CD4-positive, alpha-beta T cell treated with Interleukin-17A for 4 hours (primary cell): ENCODE results near the gene AATF.

ENCODE experiments used
- DNase-seq: peaks from one replicate; pipeline ENCODE4 v3.0.0-alpha.2; 2020; ENCODE audit warnings: mixed read lengths

Gene AATF

DNA sequence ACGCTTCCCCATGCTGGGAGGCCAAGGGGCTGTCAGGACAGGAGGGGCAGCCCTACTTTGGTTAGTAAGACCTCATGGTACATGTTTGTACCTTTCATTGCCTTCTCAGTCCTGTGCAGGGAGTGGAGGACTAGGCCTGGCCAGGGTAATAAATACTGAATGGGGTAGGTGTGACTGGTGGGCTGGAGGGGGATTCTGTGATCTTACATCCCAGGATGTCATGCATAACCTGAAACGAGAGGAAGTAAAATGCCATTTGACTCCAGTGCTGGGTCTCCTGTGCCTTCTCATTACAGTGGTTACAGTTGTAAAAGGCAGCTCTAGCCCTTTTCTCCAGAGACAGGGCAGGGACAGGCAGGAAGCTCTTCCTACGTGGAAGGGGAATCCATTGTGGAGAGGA is 138.2 kb downstream of the AATF start:
- no peak for DNase-seq

DNA sequence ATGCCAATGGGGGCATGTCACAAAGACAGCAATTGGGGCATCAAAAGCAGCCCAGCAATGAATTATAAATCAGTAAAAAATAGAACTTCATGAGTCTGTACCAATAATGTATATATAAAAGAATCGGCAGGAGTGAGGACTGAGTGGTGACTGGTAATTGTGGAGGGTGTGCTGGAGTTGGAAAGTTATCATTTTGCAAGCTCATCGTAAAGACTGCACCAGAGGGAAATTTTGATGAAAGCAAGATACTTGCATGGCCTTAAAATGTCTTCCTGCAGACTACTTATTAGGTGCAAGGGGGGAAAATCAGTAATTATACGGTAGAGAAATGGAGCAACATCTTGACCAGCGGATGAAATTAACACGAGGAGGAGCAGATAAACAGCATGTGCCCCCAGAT is 138.9 kb downstream of the AATF start:
- DNase-seq = no peak

- DNase-seq = no peak
Measured at GRCh38 chr17:37088459-37088858, 139.7 kb downstream of the AATF start.

GRCh38 chr17:37088913-37089312 is 140.2 kb downstream of the AATF start:
- DNase-seq = no peak

GRCh38 chr17:37089956-37090355 is 141.2 kb downstream of the AATF start:
- DNase-seq = peak; percentile 54

DNA sequence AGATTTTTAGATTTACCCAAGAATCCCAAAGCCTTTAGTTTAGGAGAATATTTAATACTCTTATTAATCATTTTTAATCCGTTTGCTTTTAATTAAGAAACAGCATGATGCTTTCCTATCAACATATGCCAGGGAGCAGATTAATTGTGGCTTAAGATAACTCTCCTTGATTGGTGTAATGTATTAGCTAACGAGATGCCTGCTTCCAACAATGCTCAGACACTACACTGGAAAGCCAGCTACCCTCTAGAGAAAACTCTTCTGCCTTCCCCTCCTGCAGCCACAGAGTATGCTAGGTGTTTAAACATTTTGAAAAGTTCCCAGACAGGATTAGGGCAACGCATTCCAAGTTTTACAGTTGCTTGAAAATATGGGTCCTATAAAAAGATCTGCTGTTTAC is 142.2 kb downstream of the AATF start:
- DNase-seq = no peak

DNA sequence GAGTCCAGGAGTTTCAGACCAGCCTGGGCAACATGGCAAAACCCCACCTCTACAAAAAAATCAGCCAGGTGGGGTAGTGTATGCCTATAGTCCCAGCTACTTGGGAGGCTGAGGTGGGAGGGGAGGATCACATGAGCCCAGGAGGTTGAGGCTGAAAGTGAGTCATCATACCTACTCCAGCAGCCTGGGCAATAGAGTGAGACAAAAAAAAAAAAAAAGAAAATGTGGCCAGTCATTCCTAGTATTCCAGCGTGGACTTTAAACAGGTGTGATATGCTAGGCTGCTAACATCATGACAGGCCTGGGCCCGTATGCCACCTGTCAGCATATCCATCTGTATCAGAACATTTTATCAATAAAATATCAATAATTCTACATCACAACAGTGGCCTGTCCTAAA is 143.3 kb downstream of the AATF start:
- DNase-seq = no peak

DNA sequence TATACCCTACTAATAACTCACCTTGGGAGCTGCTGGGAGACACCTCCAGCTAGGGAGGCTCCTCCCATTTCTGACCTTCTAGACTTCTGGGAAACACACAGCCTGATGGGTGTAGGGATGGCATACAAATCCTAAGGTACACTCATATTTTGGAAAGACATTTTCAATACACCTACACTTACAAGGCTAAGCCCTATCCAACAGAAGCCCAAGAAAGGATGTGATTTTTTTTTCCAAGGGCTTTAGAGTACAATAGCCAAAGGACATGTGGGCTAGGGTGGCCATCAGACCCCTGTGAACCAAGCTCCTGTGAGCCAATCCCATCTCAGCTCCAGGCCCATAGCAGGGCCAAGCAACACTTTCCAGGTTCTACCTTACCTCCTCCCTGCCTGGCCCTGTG is 143.9 kb downstream of the AATF start:
- DNase-seq = no peak

GRCh38 chr17:37094391-37094790 is 145.6 kb downstream of the AATF start:
- no peak for DNase-seq

GRCh38 chr17:37096071-37096470 is 147.3 kb downstream of the AATF start:
- no peak for DNase-seq

GRCh38 chr17:37097154-37097553 is 148.4 kb downstream of the AATF start:
- no peak for DNase-seq

DNA sequence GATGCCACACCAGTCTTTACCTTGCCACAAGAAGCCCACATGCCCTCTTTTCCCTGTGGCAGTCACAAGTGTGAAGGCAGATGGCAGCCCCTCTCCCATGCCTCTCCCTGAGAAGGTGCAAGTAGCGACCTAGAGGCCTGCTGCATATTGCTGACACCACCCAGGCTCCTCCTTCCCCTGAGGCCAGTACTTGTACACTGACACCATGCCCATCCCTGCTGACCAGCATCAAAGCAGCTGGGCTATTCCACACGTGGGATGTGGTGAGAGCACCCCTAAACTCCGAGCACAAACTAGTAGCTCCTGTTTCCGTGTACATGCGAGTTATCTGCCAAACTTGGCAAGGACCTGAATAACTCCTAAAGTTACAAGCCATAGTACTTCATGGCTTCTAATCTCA is 149.4 kb downstream of the AATF start:
- DNase-seq = no peak

GRCh38 chr17:37098910-37099664 is 150.3 kb downstream of the AATF start:
- no peak for DNase-seq

- DNase-seq = no peak
Measured at GRCh38 chr17:37100231-37100630, 151.5 kb downstream of the AATF start.

DNA sequence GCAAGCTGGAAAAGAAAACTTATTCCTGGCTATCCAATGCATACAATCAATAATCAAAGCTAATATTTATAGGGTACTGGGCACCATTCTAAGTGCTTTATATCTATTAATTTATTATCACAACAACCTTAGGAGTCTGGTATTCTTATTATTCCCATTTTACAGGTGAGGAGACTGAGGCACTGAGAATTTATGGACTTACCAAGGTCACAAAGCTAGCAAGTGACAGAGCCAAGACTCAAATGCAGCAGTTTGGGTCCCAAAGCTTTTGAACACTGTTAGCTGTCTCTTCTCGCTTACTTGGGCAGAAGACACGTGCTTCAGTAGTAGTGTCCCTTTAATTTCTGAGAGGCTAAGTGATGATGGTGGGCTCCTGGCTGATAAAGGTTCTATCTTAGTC is 152.6 kb downstream of the AATF start:
- no peak for DNase-seq

DNA sequence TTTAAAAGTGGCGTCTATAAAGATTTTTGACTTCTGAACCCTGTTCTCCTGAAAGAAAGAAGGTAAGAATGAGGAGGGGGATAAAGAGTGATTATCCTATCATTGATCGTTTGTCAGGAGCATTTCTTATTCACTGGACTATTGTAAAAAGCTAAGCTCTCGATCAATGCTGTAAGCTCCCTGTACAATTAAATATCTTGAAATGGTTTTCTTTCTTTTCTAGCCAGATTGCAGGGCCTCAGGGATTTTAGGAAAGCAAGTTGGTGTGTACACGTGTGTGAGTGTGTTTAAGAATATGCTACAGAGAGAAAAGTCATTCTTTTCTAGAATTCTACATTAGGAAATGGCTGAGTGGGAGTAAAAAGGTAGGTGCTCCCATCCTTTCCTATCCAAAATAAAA is 154.5 kb downstream of the AATF start:
- DNase-seq = no peak

DNA sequence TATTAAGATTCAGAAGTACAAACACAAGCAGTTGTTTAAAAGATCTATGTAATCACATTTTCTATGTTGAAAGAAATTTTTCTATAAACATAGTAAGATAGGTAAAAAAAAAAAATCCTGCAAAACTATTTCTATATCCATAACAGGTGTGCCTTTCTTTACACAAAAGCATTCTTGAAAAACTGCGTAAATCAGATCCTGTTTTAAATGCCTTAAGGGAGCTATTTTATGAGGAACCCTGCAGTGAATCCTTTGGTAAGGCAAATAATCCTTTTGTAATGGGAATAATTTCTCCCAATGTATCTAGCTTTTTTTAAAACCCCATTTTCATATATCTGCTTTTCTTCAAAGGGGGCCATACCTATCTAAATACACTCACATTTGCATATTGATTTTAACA is 157.3 kb downstream of the AATF start:
- no peak for DNase-seq
